ENCODE data around the gene TMEM72. TPM values are rescaled to one million over a fixed set of nuclear protein-coding genes. Genes with fewer than 3 reads are reported as not detected.

Gene TMEM72
- polyA plus RNA-seq, 1 donor (not counting 4 experiments of a cell fraction or from before 2014, with no cell fraction given), result not detected

GRCh38 chr10:44972874-44973306, 61.8 kb downstream of the TMEM72 start:
- Histone ChIP-seq H3K9me1 (ENCODE audit: control insufficient read depth, extremely low read depth, insufficient read depth, low read length) (no peaks in the 10 kb centered on the region), H3K4me1 (ENCODE audit: control insufficient read depth, extremely low read depth, insufficient read depth, low read length) (peaks cover 11% of the 10 kb centered on the region), H3K79me2 (ENCODE audit: control insufficient read depth, insufficient read depth, low read length) (no peaks in the 10 kb centered on the region), H3K36me3 (ENCODE audit: control insufficient read depth in 2 of 2, extremely low read depth in 1 of 2, insufficient read depth in 2 of 2, low read length in 2 of 2) (no peaks in the 10 kb centered on the region), H3K9ac (ENCODE audit: control insufficient read depth, extremely low read depth, insufficient read depth, low read length) (no peak overlapping the region), H3K27ac (ENCODE audit: control insufficient read depth, insufficient read depth, low read length) (no peak overlapping the region), H3K4me2 (ENCODE audit: control insufficient read depth, extremely low read depth, insufficient read depth, low read depth, low read length) (no peak overlapping the region), H4K20me1 (ENCODE audit: control insufficient read depth, extremely low read depth, insufficient read depth, low read length) (no peaks in the 10 kb centered on the region), H3K27me3 (ENCODE audit: control insufficient read depth, extremely low read depth, insufficient read depth, low read length) (no peaks in the 10 kb centered on the region), H3K9me3 (ENCODE audit: control insufficient read depth, low read depth, low read length) (no peaks in the 10 kb centered on the region), H2AFZ (ENCODE audit: control insufficient read depth, low read length) (no peak overlapping the region), H3K4me3 (ENCODE audit: control insufficient read depth in 2 of 3, extremely low read depth in 1 of 3, insufficient read depth in 2 of 3, low read depth in 1 of 3, low read length in 3 of 3) (no peak overlapping the region)
- TF ChIP-seq, protein P1, sequence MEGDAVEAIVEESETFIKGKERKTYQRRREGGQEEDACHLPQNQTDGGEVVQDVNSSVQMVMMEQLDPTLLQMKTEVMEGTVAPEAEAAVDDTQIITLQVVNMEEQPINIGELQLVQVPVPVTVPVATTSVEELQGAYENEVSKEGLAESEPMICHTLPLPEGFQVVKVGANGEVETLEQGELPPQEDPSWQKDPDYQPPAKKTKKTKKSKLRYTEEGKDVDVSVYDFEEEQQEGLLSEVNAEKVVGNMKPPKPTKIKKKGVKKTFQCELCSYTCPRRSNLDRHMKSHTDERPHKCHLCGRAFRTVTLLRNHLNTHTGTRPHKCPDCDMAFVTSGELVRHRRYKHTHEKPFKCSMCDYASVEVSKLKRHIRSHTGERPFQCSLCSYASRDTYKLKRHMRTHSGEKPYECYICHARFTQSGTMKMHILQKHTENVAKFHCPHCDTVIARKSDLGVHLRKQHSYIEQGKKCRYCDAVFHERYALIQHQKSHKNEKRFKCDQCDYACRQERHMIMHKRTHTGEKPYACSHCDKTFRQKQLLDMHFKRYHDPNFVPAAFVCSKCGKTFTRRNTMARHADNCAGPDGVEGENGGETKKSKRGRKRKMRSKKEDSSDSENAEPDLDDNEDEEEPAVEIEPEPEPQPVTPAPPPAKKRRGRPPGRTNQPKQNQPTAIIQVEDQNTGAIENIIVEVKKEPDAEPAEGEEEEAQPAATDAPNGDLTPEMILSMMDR (optimal IDR thresholded peaks at IDR 0.05 in 1 of 3, IDR thresholded peaks at IDR 0.05 in 1 of 3, conservative IDR thresholded peaks at IDR 0.05 in 1 of 3; ENCODE audit: extremely low read depth in 1 of 3, insufficient read depth in 2 of 3, low read length in 3 of 3), result no peak
- no peak for TF ChIP-seq EZH2 (IDR thresholded peaks at IDR 0.05; ENCODE audit: low read length)
- DNase-seq (ENCODE audit: low read depth, low spot score) (no peak), FAIRE-seq (no peak)
- dilution Hi-C loops (cut with MboI; ENCODE audit: extremely low pct_ligation_motif_present, low sequenced_read_pairs), result no loop called here

- FAIRE-seq (no peak), DNase-seq (ENCODE audit: low read depth, low spot score) (no peak)
- no peak overlapping the region for H3K9ac ChIP-seq (ENCODE audit: control insufficient read depth, extremely low read depth, insufficient read depth, low read length)
- dilution Hi-C loops (cut with MboI; ENCODE audit: extremely low pct_ligation_motif_present, low sequenced_read_pairs), result no loop called here
- no peak overlapping the region for H3K4me3 ChIP-seq (ENCODE audit: control insufficient read depth in 2 of 3, extremely low read depth in 1 of 3, insufficient read depth in 2 of 3, low read depth in 1 of 3, low read length in 3 of 3)
- no peak overlapping the region for H3K27ac ChIP-seq (ENCODE audit: control insufficient read depth, insufficient read depth, low read length)
- H4K20me1 ChIP-seq (ENCODE audit: control insufficient read depth, extremely low read depth, insufficient read depth, low read length), result no peaks in the 10 kb centered on the region
- TF ChIP-seq, protein P1 (optimal IDR thresholded peaks at IDR 0.05 in 1 of 3, IDR thresholded peaks at IDR 0.05 in 1 of 3, conservative IDR thresholded peaks at IDR 0.05 in 1 of 3; ENCODE audit: extremely low read depth in 1 of 3, insufficient read depth in 2 of 3, low read length in 3 of 3), result no peak
- TF ChIP-seq EZH2 (IDR thresholded peaks at IDR 0.05; ENCODE audit: low read length), result no peak
- no peaks in the 10 kb centered on the region for H3K9me1 ChIP-seq (ENCODE audit: control insufficient read depth, extremely low read depth, insufficient read depth, low read length)
- no peaks in the 10 kb centered on the region for H3K79me2 ChIP-seq (ENCODE audit: control insufficient read depth, insufficient read depth, low read length)
- no peaks in the 10 kb centered on the region for H3K36me3 ChIP-seq (ENCODE audit: control insufficient read depth in 2 of 2, extremely low read depth in 1 of 2, insufficient read depth in 2 of 2, low read length in 2 of 2)
- H3K4me2 ChIP-seq (ENCODE audit: control insufficient read depth, extremely low read depth, insufficient read depth, low read depth, low read length), result no peak overlapping the region
- no peaks in the 10 kb centered on the region for H3K9me3 ChIP-seq (ENCODE audit: control insufficient read depth, low read depth, low read length)
- no peak overlapping the region for H2AFZ ChIP-seq (ENCODE audit: control insufficient read depth, low read length)
- H3K4me1 ChIP-seq (ENCODE audit: control insufficient read depth, extremely low read depth, insufficient read depth, low read length), result peaks cover 17% of the 10 kb centered on the region
- H3K27me3 ChIP-seq (ENCODE audit: control insufficient read depth, extremely low read depth, insufficient read depth, low read length), result no peaks in the 10 kb centered on the region
These were observed 62.4 kb downstream of the TMEM72 start for GRCh38 chr10:44973323-44974081.
